WTC11 (cell line): ENCODE measurements around the gene CYGB. TPM values are rescaled to one million over a fixed set of nuclear protein-coding genes. Genes with fewer than 3 reads are reported as not detected.

ENCODE experiments used
- ATAC-seq: fragments of 200-7000 bp; cut with Tn5 transposase; 2 replicates; pipeline ENCODE4 v1.10.0; 2021; ENCODE audit warnings: mild to moderate bottlenecking, moderate library complexity
- CTCF ChIA-PET: fragments of 300-600 bp; sonication (Branson Sonifier 250); formaldehyde crosslinking; loops from one replicate; lab custom pipeline; 2021; ENCODE audit warnings: antibody characterized with exemption; lab: Charles Lee
- POLR2A ChIA-PET: fragments of 350-600 bp; sonication (Branson Sonifier 250); formaldehyde crosslinking; loops from one replicate; lab custom pipeline; 2021; ENCODE audit warnings: antibody characterized with exemption; lab: Charles Lee
- DNase-seq: peaks from one replicate; pipeline ENCODE4 v3.0.0; 2021; ENCODE audit warnings: low spot score
- H3K27ac Mint-ChIP-seq: 2 replicates; pipeline ENCODE4 v1.8.0; 2021; ENCODE audit warnings: mixed read lengths
- H3K27me3 Mint-ChIP-seq: 2 replicates; pipeline ENCODE4 v1.8.0; 2021; ENCODE audit warnings: low read depth, mild to moderate bottlenecking, moderate library complexity, mixed read lengths
- H3K36me3 Mint-ChIP-seq: 2 replicates; pipeline ENCODE4 v1.8.0; 2021; ENCODE audit warnings: mixed read lengths
- H3K4me1 Mint-ChIP-seq: 2 replicates; pipeline ENCODE4 v1.8.0; 2022; ENCODE audit warnings: mixed read lengths
- H3K4me3 Mint-ChIP-seq: 2 replicates; pipeline ENCODE4 v1.8.0; 2021; ENCODE audit warnings: mild to moderate bottlenecking, moderate library complexity, mixed read lengths
- H3K9me3 Mint-ChIP-seq: 2 replicates; pipeline ENCODE4 v1.8.0; 2021; ENCODE audit warnings: mixed read lengths
- ATF1 ChIP-seq: sonication (generic); formaldehyde crosslinking; IDR thresholded peaks from 2 replicates; pipeline ENCODE4 v1.8.1; 2023; ENCODE audit warnings: mild to moderate bottlenecking, moderate library complexity, missing genetic modification reagents
- FOXJ3 ChIP-seq: sonication (generic); formaldehyde crosslinking; IDR thresholded peaks from 2 replicates; pipeline ENCODE4 v1.9.0; 2021; ENCODE audit warnings: missing genetic modification reagents, mild to moderate bottlenecking, borderline replicate concordance
- GTF2I ChIP-seq: fragments of 250-450 bp; sonication (Bioruptor Pico); conservative IDR thresholded peaks from 2 replicates; pipeline ENCODE4 v1.4.0; 2021; ENCODE audit warnings: mild to moderate bottlenecking
- NFE2L1 ChIP-seq: sonication (generic); formaldehyde crosslinking; IDR thresholded peaks from 2 replicates; pipeline ENCODE4 v1.8.1; 2023; ENCODE audit warnings: missing genetic modification reagents
- NR1H2 ChIP-seq: sonication (generic); formaldehyde crosslinking; IDR thresholded peaks from 2 replicates; pipeline ENCODE4 v1.9.0; 2021; ENCODE audit warnings: mild to moderate bottlenecking, moderate library complexity, missing genetic modification reagents
- OVOL2 ChIP-seq: fragments of 250-450 bp; sonication (Bioruptor Pico); IDR thresholded peaks from 2 replicates; pipeline ENCODE4 v1.9.0; 2021; ENCODE audit warnings: mild to moderate bottlenecking, borderline replicate concordance
- RELA ChIP-seq: sonication (generic); formaldehyde crosslinking; IDR thresholded peaks from 2 replicates; pipeline ENCODE4 v1.8.1; 2022; ENCODE audit warnings: missing genetic modification reagents, mild to moderate bottlenecking, borderline replicate concordance
- total RNA-seq: library from RNA; stranded (reverse); gene quantifications from 3 replicates; pipeline ENCODE4 v1.2.3, GENCODE V29; 2021
- TF ChIP-seq, protein P1 (sequence below): fragments of 250-450 bp; sonication (Bioruptor Pico); conservative IDR thresholded peaks from 2 replicates; pipeline ENCODE4 v1.9.0; 2021; ENCODE audit warnings: mild to moderate bottlenecking
- TF ChIP-seq, protein P2 (sequence below): fragments of 250-450 bp; sonication (Bioruptor Pico); IDR thresholded peaks from 2 replicates; pipeline ENCODE4 v1.9.0; 2021; ENCODE audit warnings: mild to moderate bottlenecking
- TF ChIP-seq, protein P3 (sequence below): sonication (generic); formaldehyde crosslinking; IDR thresholded peaks from 2 replicates; pipeline ENCODE4 v1.8.0; 2023; ENCODE audit warnings: missing genetic modification reagents, mild to moderate bottlenecking, borderline replicate concordance
- TF ChIP-seq, protein P4 (sequence below): sonication (generic); formaldehyde crosslinking; IDR thresholded peaks from 2 replicates; pipeline ENCODE4 v1.8.1; 2022; ENCODE audit warnings: low read depth, missing genetic modification reagents, borderline replicate concordance
- TF ChIP-seq, protein P5 (sequence below): fragments of 250-450 bp; sonication (Bioruptor Pico); IDR thresholded peaks from 2 replicates; pipeline ENCODE4 v1.8.0; 2021; ENCODE audit warnings: mild to moderate bottlenecking
- TF ChIP-seq, protein P6 (sequence below): sonication (generic); formaldehyde crosslinking; IDR thresholded peaks from 2 replicates; pipeline ENCODE4 v1.8.1; 2022; ENCODE audit warnings: low read depth, mild to moderate bottlenecking, moderate library complexity, missing genetic modification reagents, borderline replicate concordance

Gene CYGB
- total RNA-seq, 1 experiment from 2014 or later: 3.6 TPM

DNA sequence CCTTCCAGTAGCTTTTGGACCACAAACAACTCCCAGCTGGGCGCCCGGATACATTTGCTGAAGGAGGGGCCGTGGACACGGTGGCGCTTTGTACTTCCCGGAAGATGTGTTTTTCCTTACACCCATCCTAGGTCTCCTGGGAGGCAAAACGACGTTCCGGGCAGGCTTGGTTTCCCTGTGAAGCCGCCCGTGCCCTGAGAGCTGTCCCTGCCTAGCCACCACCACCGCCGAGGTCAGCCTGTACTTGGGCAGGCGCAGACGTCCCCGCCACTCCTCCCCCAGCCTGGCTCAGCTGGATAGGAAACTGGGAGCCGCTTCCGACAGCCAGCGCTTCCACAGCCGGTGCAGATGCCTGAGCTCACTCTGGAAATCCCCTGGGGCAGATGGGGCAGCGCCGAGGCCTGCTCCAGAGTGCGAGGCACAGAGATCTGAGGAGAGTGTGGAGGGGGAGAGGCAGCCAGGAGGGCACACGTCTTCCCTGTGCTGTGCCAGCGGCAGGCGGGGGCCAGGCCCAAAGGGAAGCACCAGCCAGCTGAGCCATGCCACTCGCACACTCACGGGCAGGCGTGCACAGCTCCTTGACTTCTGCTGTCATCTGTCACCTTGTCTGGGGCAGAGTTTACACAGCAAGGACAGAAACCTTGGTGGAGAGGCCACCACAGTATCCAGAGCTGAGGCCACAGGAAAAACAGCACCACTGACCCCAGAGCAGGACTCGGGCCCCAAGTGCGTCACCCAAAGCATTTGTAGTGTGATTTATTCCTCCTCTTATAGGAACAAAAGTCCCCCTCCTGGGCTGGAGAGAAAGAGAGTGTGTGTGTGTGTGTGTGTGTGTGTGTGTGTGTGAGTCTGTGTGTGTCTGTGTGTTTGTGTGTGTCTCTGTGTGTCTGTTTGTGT lies 39.3 kb downstream of the CYGB start:
- CTCF ChIA-PET: interaction anchor here (0.6 to 5.1 kb wide), 13 partner anchors 11 to 218 kb away, joined by 3 to 30 read pairs (median 4); partner anchors contain the start of gene SPHK1
- peaks cover 5% of the 10 kb centered on the region for H3K27me3 Mint-ChIP-seq
- H3K27ac Mint-ChIP-seq: peak overlapping the region; percentile 32; the same call in 1 of the 2 replicates
- no peak for TF ChIP-seq FOXJ3
- H3K9me3 Mint-ChIP-seq: no peaks in the 10 kb centered on the region
- no peaks in the 10 kb centered on the region for H3K36me3 Mint-ChIP-seq
- ATAC-seq: peak; percentile 5; the same call in 1 of the 2 replicates
- H3K4me3 Mint-ChIP-seq: no peak overlapping the region
- H3K4me1 Mint-ChIP-seq: peaks cover 48% of the 10 kb centered on the region
- DNase-seq: peak; percentile 60
- POLR2A ChIA-PET: no interaction called here

DNA sequence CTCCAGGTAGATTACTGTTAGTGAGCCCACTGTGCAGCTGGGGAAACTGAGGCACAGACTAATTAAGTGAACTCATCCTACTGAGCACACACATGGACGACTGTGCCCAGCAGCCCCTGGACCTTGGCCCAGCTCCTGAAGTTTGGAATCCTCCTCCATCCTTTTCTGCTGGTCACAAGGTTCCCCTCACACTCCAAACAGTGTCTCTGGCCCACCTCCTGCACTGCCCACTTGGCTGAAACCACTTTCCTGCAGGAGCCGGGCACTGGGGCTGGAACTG lies 39.9 kb downstream of the CYGB start:
- POLR2A ChIA-PET: no interaction called here
- Mint-ChIP-seq H3K9me3 (no peaks in the 10 kb centered on the region), H3K4me1 (peaks cover 54% of the 10 kb centered on the region)
- TF ChIP-seq, protein P1, sequence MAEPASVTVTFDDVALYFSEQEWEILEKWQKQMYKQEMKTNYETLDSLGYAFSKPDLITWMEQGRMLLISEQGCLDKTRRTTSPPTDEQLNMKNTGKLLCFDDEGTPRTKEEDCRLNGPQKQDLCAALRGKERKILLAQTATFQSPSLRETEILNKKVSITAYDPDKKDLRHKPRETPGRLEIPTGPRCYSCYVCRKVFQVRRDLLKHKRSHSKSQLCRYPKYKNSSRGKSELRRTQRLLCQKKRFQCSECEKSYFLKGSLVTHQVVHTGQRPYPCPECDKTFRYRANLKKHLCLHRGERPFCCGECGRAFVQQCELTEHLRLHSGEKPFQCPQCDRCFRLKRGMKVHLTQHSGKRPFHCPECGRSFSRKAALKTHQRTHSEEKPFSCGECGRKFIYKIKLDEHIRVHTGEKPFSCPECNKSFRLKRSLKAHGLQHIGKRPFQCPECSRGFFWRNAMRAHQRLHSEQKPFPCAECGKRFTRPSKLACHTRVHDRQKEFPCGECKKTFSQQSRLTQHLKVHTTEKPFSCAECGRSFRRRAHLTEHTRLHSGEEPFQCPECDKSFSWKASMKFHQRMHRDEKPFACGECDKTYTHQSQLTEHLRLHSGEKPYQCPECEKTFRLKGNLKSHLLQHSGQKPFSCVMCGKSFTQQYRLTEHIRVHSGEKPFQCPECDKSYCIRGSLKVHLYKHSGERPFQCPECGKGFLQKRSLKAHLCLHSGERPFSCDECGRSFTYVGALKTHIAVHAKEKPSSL (CRISPR knock-in tag): no peak
- TF ChIP-seq OVOL2 (CRISPR knock-in tag) (no peak), ATF1 (CRISPR knock-in tag) (no peak), RELA (CRISPR knock-in tag) (no peak), NFE2L1 (CRISPR knock-in tag) (no peak), GTF2I (no peak), NR1H2 (CRISPR knock-in tag) (no peak)
- TF ChIP-seq, protein P2, sequence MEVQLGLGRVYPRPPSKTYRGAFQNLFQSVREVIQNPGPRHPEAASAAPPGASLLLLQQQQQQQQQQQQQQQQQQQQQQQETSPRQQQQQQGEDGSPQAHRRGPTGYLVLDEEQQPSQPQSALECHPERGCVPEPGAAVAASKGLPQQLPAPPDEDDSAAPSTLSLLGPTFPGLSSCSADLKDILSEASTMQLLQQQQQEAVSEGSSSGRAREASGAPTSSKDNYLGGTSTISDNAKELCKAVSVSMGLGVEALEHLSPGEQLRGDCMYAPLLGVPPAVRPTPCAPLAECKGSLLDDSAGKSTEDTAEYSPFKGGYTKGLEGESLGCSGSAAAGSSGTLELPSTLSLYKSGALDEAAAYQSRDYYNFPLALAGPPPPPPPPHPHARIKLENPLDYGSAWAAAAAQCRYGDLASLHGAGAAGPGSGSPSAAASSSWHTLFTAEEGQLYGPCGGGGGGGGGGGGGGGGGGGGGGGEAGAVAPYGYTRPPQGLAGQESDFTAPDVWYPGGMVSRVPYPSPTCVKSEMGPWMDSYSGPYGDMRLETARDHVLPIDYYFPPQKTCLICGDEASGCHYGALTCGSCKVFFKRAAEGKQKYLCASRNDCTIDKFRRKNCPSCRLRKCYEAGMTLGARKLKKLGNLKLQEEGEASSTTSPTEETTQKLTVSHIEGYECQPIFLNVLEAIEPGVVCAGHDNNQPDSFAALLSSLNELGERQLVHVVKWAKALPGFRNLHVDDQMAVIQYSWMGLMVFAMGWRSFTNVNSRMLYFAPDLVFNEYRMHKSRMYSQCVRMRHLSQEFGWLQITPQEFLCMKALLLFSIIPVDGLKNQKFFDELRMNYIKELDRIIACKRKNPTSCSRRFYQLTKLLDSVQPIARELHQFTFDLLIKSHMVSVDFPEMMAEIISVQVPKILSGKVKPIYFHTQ (CRISPR knock-in tag): no peak
- TF ChIP-seq, protein P3, sequence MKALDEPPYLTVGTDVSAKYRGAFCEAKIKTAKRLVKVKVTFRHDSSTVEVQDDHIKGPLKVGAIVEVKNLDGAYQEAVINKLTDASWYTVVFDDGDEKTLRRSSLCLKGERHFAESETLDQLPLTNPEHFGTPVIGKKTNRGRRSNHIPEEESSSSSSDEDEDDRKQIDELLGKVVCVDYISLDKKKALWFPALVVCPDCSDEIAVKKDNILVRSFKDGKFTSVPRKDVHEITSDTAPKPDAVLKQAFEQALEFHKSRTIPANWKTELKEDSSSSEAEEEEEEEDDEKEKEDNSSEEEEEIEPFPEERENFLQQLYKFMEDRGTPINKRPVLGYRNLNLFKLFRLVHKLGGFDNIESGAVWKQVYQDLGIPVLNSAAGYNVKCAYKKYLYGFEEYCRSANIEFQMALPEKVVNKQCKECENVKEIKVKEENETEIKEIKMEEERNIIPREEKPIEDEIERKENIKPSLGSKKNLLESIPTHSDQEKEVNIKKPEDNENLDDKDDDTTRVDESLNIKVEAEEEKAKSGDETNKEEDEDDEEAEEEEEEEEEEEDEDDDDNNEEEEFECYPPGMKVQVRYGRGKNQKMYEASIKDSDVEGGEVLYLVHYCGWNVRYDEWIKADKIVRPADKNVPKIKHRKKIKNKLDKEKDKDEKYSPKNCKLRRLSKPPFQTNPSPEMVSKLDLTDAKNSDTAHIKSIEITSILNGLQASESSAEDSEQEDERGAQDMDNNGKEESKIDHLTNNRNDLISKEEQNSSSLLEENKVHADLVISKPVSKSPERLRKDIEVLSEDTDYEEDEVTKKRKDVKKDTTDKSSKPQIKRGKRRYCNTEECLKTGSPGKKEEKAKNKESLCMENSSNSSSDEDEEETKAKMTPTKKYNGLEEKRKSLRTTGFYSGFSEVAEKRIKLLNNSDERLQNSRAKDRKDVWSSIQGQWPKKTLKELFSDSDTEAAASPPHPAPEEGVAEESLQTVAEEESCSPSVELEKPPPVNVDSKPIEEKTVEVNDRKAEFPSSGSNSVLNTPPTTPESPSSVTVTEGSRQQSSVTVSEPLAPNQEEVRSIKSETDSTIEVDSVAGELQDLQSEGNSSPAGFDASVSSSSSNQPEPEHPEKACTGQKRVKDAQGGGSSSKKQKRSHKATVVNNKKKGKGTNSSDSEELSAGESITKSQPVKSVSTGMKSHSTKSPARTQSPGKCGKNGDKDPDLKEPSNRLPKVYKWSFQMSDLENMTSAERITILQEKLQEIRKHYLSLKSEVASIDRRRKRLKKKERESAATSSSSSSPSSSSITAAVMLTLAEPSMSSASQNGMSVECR (CRISPR knock-in tag): no peak
- TF ChIP-seq, protein P4, sequence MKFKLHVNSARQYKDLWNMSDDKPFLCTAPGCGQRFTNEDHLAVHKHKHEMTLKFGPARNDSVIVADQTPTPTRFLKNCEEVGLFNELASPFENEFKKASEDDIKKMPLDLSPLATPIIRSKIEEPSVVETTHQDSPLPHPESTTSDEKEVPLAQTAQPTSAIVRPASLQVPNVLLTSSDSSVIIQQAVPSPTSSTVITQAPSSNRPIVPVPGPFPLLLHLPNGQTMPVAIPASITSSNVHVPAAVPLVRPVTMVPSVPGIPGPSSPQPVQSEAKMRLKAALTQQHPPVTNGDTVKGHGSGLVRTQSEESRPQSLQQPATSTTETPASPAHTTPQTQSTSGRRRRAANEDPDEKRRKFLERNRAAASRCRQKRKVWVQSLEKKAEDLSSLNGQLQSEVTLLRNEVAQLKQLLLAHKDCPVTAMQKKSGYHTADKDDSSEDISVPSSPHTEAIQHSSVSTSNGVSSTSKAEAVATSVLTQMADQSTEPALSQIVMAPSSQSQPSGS (CRISPR knock-in tag): no peak
- TF ChIP-seq, protein P5, sequence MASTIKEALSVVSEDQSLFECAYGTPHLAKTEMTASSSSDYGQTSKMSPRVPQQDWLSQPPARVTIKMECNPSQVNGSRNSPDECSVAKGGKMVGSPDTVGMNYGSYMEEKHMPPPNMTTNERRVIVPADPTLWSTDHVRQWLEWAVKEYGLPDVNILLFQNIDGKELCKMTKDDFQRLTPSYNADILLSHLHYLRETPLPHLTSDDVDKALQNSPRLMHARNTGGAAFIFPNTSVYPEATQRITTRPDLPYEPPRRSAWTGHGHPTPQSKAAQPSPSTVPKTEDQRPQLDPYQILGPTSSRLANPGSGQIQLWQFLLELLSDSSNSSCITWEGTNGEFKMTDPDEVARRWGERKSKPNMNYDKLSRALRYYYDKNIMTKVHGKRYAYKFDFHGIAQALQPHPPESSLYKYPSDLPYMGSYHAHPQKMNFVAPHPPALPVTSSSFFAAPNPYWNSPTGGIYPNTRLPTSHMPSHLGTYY: no peak
- TF ChIP-seq, protein P6, sequence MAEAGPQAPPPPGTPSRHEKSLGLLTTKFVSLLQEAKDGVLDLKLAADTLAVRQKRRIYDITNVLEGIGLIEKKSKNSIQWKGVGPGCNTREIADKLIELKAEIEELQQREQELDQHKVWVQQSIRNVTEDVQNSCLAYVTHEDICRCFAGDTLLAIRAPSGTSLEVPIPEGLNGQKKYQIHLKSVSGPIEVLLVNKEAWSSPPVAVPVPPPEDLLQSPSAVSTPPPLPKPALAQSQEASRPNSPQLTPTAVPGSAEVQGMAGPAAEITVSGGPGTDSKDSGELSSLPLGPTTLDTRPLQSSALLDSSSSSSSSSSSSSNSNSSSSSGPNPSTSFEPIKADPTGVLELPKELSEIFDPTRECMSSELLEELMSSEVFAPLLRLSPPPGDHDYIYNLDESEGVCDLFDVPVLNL: no peak
- TF ChIP-seq, all 79 proteins: peak for 0
- CTCF ChIA-PET: interaction anchor here (0.6 to 5.1 kb wide), 11 partner anchors 11 to 218 kb away, joined by 3 to 30 read pairs (median 4); no protein-coding TSS in a partner anchor
- Mint-ChIP-seq H3K4me3 (no peak overlapping the region), H3K27me3 (peaks cover 5% of the 10 kb centered on the region), H3K27ac (no peak overlapping the region), H3K36me3 (no peaks in the 10 kb centered on the region)
- ATAC-seq (no peak), DNase-seq (no peak)
